AG09309 (cell line): ENCODE data around the gene MED12.
A peak's percentile ranks its signal among the peaks of the same experiment; 100 is the strongest.
"Not testable (repeated sequence)": the region's sequence is repeated elsewhere in the genome, so short reads cannot be mapped to it uniquely, and the experiment has no call there.

Source experiments
- DNase-seq: peaks from one replicate; pipeline ENCODE4 v3.0.0-alpha.2; 2010; ENCODE audit warnings: low read depth
- H3K4me3 ChIP-seq: 2 replicates; pipeline ENCODE4 v1.5.1; 2011; ENCODE audit warnings: mild to moderate bottlenecking, low read depth, low read length, moderate library complexity; ENCODE audit not compliant: control insufficient read depth
- CTCF ChIP-seq: IDR thresholded peaks from 2 replicates; pipeline ENCODE4 v1.5.1; 2011; ENCODE audit warnings: mild to moderate bottlenecking, low read depth, low read length, inconsistent platforms; ENCODE audit not compliant: insufficient read depth, control insufficient read depth; ENCODE audit errors: missing control alignments

The MED12 gene

DNA sequence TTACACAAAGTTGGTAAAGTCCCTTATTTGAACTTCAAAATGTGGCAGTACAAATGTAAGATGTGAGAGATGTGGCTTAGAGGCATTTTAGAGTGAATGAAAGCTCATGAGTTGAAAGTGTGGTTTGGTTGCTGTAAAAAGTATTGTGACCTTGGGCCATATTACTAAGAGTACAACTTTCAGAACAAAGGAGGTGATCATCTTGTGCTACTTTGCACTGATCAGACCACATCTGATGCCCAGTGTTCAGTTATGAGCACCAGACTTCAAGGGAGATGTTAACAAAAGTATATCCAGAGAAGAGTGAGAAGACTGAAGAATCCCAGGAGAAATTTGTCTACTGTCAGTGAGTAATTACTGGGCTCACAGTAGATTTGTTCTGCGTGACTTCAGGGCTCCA lies 56.4 kb downstream of the MED12 start:
- DNase-seq: no peak

GRCh38 chrX:71175531-71175930 lies 57.1 kb downstream of the MED12 start:
- TF ChIP-seq CTCF: no peak
- no peak overlapping the region for H3K4me3 ChIP-seq
- no peak for DNase-seq

More for the DNA sequence above, 56.4 kb downstream of the MED12 start:
- H3K4me3 ChIP-seq: no peak overlapping the region
- no peak for TF ChIP-seq CTCF

- TF ChIP-seq CTCF: no peak
- H3K4me3 ChIP-seq: no peak overlapping the region
- DNase-seq: no peak
These were observed 58.9 kb downstream of the MED12 start for GRCh38 chrX:71177327-71177726.

DNA sequence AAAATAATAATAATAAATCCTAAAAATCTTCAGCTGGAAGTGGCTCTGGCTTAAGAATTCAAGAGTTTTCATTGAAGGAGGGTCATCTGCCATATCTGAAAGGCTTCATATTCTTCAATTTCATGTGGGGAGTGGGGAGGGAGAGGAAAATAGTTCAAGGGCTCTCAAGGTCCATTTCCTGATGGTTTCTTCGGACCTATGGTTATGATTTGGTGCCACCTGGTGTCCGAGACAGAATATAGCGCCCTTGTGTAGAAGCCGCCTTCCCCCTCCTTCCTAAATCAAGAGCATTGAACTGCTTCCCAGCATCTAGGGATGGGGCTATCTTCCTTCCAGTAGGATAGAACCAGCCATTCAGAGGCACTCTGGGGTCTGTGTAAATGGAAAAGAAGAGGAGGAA lies 60.5 kb downstream of the MED12 start:
- peak; percentile 73 for TF ChIP-seq CTCF
- peak; percentile 16 for DNase-seq
- H3K4me3 ChIP-seq: no peak overlapping the region

DNA sequence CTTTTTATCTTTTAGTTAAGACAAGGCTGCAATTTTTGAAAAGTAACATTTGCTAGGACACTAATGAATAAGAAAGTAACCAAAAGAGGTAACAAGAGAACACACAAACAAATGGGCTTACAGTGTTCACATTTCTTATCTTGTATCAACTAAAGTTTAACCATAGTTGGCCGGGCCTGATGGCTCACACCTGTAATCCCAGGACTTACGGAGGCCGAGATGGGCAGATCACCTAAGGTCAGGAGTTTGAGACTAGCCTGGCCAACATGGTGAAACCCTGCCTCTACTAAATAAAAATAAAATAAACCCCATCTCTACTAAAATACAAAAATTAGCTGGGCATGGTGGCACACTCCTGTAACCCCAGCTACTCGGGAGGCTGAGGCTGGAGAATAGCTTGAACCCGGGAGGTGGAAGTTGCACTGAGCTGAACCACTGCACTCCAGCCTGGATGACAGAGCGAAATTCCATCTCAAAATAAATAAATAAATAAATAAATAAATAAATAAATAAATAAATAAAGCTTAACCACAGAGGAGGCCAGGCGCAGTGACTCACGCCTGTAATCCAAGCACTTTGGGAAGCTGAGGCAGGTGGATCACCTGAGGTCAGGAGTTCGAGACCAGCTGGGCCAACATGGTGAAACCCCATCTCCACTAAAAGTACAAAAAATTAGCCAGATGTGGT lies 62.3 kb downstream of the MED12 start:
- not testable (repeated sequence) for DNase-seq, H3K4me3 ChIP-seq

DNA sequence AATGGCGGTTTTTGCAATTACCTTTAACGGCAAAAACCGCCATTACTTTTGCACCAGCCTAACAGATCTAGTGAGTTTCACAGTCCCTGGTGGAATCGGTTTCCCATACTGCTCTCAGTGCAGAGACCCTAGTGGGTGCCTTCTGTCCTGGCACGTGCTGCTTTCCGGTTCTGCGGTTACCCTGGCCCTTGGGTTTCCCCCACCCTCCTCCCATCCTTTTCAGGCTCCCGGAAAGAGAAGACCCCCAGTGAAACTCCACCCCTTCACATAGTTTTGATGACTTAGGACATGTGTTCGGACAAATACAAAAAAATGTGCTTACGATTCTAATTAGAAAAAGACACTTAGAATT lies 63.1 kb downstream of the MED12 start:
- DNase-seq: no peak
- TF ChIP-seq CTCF: no peak
- peak overlapping the region; percentile 45 for H3K4me3 ChIP-seq

DNA sequence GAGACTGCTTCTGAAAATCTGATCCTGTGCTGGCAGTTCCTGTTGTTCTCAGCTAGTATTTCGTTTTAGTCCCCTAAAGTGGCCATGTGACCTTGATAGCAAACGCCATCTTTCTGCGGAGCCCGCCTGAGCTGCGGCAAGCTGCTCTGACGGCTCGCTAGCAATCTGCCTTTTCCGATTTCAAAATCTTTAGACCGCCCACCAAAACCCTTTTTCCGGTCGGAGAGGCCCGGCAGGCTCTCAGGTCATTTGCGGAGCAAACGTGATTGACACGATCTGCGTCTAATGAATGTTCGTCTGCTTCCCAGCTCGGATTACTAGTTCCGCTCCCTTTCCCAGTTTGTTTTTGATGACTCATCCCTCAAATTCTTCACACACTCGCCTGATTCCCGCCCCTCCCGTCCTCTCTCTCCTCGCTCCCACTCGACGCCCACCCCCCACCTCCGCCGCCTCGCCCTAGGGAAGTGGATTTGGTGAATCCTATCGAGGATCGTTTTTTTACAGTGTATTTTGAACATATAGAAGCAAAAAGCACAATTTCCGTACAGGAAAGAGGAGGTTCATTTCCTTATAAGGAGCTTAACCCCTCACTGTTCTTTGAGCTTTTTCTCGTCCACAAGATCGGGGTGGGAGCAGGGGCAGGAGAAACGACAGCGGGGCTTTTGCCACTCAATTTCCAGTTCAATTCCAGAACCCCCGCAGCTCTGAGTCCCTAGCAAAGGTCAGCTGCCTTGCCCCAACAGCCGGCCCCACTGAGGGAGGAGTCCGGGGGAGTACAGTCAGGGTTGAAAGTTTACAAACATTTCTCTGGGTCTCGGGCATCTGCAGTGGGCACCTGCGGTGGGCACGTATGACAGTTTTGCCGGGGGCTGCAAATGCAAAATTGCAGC lies 63.8 kb downstream of the MED12 start:
- no peak for TF ChIP-seq CTCF
- H3K4me3 ChIP-seq: peak overlapping the region; percentile 45
- DNase-seq: peak; percentile 92
